Measurements from ENCODE around the gene TANGO2. TPM values are rescaled to one million over a fixed set of nuclear protein-coding genes. Genes with fewer than 3 reads are reported as not detected.
"Not testable (repeated sequence)": the region's sequence is repeated elsewhere in the genome, so short reads cannot be mapped to it uniquely, and the experiment has no call there.

The TANGO2 gene
- total RNA-seq, 1 donor from 2014 or later, result 39.1 TPM

DNA sequence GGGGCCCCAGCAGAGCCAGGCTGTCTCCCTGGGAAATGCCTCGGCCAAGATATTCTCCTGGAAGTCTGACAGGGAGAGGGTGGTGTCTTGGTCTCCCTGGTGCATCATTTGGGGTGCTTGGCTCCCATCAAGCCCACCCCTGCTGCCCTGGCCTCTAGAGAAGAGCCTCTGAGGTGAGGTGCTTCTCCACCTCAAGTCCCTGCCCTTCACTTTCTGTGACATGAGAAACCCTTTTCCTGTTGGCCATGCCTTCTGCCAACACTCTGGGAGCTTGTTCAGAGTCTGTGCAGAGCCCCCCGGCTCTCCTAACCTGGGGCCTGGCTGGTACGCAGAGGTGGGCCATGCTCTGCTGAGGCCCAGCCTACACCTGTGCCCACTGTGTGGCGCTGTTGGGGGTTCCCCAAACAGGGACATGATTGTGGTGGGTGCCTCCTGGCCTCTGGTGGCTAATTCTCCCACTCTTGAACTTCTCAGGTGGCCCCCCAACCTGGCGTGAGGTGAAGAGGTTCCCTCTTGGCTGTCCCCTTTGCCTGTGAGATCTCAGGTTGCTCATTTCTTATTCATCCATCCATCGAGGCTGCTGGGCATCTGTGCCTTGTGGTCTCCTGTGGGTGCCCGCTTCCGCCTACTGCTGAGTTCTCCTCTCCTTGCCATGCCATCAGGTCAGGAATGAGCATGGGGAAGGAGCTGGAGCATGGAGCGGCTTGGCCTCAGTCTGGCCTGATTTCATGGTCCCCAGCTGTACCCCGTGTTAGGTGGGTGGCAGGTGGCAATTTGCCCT lies 40.0 kb downstream of the TANGO2 start:
- intact Hi-C loops (cut with micrococcal nuclease), result no loop called here

DNA sequence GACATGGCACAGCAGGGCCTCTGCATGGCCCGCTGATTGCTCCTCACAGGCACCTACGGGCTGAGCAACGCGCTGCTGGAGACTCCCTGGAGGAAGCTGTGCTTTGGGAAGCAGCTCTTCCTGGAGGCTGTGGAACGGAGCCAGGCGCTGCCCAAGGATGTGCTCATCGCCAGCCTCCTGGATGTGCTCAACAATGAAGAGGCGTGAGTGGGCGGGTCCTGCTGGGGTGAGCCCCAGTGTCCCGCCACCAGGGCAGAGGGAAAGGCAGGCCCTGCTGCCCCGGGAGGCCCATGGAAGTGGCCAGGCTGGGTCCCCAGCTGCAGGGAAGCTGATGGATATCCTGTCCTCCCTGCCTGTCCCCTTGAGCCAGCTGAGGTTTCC lies 40.6 kb downstream of the TANGO2 start:
- intact Hi-C loops (cut with micrococcal nuclease), result no loop called here

DNA sequence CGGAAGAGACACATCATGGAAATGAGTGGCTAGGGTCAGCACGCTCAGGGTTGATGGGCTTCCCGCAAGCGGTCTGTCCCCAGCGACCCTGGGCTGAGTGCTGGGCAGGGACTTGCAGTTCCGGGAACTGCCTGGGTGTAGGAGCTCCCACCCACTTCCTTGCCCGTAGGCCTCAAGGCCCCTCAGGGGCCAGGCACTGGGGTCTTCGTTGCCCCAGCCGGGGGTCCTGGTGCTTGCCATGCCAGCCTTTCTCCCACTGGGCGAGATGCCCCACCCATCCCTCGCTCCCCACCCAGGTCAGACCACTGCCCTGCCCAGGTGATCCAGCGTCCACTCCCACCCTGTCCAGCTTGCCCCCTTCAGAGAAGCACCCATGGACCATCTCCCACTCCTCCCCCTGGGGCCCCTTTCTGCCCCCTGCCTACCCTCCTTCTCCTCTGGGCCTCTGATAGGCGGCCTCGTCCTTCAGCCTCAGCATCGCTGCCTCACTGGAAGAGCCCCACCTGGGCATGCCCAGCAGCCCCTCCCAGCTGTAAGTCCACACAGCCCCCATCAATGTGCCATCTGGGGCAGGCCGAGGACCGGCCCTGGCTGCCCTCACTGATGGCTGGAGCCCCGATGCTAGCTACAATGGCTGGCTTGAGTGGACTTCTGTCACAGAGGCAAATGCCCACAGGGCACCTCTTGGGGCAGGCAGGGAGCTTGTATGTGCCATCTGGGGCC lies 41.3 kb downstream of the TANGO2 start:
- intact Hi-C loops (cut with micrococcal nuclease), result no loop called here

DNA sequence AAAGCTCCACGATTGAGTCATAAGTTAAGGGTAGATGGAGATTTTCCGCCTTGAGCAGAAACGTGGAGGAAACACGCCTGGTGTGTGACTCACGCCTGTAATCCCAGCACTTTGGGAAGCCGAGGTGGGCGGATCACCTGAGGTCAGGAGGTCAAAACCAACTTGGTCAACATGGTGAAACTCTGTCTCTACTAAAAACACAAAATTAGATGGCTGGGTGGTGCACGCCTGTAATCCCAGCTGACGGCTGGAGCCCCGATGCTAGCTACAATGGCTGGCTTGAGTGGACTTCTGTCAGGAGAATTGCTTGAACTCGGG lies 41.8 kb downstream of the TANGO2 start:
- intact Hi-C loops (cut with micrococcal nuclease), result no loop called here

DNA sequence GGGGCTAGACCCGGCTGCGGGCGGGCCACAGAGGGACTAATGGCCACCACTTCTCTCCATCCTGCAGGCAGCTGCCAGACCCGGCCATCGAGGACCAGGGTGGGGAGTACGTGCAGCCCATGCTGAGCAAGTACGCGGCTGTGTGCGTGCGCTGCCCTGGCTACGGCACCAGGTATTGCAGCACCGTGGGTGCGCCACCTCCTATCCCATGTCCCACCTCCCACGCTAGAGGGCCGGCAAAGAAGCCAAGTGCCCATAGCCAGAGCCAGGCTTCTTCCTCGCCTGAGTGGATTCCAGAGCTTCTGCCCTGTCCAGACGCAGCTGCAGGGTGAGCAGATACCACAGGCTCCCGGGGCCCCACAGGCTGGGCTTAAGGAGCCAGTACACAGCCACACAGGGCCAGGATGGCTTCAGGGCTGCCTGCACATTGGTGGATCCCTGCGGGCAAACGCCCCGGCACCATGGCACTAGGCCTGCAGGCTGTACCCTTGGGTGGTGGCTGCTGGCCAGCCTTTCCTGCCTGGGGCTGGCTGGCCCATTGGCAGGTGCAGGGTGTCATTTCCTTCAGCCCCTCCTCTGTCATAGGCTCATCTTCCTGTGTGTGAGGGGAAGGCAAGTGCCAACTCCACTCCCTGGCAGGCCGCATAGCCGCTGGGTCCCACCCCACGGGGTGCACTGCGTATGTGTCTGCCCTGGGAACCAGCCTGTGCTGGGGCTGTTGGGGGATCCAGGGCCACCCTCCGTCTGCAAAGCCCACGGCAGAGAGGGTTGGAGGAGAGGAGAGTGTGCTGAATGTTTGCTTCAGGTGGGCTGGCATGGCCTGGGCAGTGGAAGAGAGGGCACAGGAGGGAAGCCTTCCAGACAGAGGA lies 42.6 kb downstream of the TANGO2 start:
- intact Hi-C loops (cut with micrococcal nuclease), result no loop called here

DNA sequence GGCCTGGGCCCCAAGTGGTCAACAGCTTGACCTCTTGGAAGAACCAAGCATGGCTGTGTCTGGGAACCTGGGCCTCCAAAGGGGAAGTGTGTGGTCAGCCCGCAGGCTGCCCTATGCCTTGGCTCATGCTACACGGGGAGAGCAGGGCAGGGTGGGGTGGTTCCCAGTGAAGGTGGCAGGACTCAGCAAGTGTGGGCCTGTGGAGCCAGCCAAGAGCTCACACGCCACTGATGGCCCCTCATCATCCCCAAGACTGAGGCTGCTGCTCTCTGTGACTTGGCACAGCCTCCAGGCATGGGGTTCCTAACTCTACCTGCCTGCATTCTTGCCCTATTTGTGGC lies 43.2 kb downstream of the TANGO2 start:
- intact Hi-C loops (cut with micrococcal nuclease), result no loop called here

DNA sequence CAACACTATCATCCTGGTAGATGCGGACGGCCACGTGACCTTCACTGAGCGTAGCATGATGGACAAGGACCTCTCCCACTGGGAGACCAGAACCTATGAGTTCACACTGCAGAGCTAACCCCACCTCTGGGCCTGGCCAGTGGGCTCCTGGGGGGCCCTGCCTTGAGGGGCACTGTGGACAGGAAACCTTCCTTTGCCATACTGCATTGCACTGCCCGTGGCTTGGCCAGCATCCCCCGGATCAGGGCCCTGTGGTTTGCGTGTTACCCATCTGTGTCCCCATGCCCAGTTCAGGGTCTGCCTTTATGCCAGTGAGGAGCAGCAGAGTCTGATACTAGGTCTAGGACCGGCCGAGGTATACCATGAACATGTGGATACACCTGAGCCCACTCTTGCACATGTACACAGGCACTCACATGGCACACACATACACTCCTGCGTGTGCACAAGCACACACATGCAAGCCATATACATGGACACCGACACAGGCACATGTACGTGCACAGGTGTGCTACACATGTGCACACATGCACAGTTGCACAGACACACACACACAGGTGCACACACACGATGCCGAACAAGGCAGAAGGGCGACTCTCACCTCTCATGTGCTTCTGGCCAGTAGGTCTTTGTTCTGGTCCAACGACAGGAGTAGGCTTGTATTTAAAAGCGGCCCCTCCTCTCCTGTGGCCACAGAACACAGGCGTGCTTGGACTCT lies 43.8 kb downstream of the TANGO2 start:
- intact Hi-C loops (cut with micrococcal nuclease), result no loop called here

DNA sequence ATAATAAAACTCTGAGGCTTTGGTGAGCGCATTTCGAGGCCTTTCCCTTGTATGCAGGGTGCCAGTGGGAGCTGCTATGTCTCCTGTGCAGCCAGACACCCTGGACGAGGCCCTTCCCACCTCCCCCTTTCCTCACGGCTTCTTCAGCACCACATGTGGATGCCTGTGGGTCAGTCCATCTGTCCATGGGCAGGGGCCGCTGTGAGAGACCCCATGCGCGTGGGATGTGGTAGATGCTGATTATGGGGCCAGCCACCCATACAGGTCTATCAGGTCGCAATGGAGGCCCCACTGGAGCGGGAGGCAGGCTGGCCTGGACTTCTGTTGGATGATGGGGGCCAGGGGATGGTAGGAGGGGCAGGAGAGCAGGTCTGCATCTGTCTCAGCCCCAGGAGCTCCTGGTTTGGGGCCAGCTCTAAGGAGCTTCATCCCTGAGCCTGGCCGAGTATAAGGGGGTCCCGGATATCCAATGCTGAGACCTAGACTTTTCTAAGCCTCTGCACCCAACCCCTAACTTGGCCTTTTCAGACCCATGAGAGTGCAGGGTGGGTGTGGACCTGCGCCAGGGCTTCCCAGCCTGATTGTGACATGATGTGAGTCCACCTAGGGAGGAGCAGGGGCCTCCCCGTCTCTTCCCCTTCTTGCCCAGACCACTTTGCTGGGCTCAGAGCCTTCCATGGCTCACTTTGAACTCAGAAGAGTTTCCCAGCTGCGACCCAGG lies 45.1 kb downstream of the TANGO2 start:
- intact Hi-C loops (cut with micrococcal nuclease), result no loop called here

DNA sequence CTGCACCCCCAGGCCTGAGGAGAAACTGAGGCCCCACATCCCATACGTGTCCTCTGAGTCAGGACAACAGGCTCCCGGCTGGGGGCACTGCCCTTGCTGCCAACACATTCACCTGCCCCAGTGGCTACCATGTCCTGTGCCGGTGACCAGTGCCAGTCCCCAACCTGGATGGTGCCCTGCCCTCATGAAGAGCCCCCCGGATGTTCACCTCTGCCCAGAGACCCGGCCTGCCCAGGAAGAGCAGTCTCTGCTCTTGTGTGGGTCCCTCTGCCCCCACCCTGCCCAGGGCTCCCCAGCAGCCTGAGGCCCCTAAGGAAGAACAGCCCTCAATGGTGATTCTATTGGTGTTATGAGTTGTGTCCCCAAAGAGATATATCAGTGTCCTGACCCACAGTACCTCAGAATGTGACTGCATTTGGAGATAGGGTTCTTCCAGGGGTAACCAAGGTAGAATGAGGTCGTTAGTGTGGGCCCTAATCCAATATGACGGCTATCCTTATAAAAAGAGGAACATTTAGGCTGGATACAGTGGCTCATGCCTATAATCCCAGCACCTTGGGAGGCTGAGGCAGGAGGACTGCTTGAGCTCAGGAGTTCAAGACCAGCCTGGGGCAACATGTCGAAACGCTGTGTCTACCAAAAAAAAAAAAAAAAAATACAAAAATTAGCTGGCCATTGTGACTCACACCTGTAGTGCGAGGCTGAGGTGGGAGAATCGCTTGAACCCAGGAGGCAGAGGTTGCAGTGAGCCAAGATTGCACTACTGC lies 45.9 kb downstream of the TANGO2 start:
- intact Hi-C loops (cut with micrococcal nuclease), result no loop called here

DNA sequence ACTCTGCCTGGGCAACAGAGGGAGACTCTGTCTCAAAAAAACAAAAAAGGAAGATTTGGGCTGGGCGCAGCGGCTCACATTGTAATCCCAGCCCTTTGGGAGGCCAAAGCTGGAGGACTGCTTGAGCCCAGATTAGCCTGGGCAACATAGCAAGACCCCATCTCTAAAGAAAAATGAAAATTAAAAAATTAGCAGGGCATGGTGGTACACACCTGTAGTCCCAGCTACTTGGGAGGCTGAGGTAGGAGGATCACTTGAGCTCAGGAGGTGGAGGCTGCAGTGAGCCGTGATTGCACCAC lies 46.4 kb downstream of the TANGO2 start:
- intact Hi-C loops (cut with micrococcal nuclease), result not testable (repeated sequence)

DNA sequence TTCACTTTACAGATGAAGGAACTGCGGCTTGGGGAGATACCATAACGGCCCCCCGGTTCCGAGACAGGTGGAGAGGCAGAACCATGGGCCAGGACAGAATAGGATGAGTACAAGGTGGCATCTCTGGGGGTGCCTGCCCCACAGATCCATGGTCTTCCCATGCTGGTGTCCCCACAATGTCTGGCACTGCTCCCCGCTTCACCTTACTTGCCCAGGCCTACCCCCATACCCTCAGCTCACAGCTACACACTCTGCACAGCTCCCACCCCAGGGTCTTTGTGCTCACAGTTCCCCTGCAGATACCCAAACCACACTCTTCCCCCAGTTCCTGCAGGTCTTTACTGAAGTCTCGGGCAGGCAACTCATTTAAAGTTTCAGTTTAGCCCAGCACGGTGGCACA lies 47.7 kb downstream of the TANGO2 start:
- intact Hi-C loops (cut with micrococcal nuclease), result no loop called here

DNA sequence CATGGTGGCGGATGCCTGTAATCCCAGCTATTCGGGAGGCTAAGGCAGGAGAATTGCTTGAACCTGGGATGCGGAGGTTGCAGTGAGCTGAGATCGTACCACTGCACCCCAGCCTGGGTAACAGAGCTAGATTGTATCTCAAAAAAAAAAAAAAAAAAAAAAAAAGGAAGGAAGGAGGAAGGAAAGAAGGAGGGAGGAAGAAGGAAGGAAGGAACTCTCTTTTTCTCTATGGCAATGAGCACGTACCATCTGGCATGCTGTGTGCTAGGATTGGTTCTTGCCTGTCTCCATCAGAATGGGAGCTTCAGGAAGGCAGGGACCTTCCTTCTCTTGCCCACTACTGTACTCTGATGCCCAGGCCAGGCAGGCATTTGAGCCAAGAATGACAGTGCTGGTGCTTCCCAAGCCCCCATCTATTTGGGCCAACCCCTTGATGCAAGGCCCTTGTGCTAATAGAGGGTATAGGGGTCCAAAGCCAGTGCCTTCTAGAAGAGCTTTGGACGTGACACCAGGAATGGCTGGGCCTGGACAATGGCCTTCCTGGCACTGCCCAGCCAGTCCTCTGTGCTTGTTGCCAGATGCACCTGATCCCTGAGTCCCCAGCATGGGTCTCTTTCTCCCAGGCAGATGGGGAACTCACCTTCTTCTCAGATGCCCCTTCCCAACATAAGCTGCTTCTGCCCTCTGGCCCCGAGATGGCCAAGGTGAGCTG lies 48.6 kb downstream of the TANGO2 start:
- intact Hi-C loops (cut with micrococcal nuclease), result no loop called here

DNA sequence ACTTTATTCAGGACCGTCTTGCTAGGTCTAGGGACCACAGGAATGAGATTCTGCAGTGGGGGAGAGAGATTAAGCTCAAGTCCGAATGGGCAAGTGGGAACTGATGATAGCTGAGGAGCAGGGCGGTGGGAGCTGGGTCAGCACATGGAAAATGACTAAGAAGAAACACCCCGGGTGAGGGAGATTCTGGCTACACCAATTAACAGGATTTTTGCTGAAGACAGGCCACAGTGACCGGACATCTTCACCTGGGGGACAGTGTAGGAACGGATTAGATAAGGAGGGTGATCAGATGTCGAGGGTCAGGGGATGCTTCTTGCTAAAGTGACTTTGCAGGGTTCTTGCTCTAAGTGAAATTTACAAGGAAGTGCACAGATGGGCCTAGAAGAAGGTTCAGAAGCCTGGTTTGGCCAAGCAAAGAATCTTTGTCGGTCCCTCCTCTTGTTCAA lies 50.6 kb downstream of the TANGO2 start:
- intact Hi-C loops (cut with micrococcal nuclease), result no loop called here

DNA sequence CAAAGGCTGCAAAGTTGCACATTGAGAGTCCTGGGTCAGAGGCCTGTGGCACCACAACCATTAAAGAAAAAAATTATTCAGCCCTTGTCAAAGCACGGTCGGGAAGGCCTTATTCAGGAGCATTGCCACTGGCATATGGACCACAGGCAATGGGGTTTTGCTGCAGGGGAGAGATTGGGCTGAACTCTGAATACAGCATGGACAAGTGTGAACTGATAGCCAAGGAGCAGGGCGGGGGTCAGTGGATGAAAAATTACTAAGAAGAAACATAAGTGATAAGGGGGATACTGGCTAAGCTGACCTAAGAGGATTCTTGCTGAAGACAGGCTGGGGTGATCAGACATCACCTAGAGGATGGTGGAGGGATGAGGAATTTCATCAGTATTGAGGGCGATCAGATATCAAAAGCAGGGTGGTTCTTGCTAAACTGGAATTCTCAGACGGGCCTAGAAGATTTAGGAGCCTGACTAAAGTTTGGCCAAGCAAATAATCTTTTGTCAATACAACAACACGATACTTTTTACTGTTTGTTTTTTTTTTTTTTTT lies 55.8 kb downstream of the TANGO2 start:
- intact Hi-C loops (cut with micrococcal nuclease), result no loop called here

DNA sequence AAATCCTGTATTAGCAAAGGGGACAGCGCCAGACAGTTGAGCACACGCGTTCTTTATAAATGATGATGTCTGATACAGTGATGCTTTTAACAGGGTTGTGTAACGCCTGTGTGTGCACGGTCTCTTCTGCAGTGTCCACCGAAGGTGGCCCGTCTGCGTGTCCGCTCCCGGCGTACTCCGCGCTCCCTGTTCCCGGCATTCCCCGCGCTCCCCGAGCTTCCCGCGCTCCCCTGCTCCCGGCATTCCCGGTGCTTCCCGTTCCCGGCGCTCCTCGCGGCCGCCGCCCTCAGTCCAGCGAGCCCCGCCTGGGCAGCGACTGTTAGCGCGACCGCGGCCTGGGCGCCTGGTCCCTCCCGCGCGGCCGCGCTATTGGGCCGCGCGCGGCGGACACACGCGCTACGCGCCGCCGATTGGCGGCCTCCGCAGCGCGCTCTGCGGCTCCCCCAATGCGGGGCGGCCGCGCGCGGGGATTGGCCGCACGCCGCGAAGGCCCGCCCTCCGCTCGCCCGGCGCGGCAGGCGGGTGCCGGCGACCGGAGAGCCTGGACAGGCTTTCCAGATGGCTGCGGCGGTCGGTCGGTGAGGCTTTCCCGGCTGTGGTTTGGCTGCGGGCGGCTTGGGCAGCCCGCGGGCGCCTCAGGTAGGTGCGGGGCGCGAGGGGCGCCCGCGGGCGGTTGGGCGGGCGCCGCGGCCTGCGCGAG lies 59.0 kb downstream of the TANGO2 start, which contains the start of gene DGCR8:
DGCR8 (plus strand) TSS at position 497 of the 700 bp plus-strand sequence. CDS start 5,723 bp downstream, outside the sequence.
- intact Hi-C loops (cut with micrococcal nuclease), result loop anchor here (1.0 to 5.0 kb wide), 2 partner anchors 37 to 58 kb away; partner anchors contain the start of genes TANGO2 and TRMT2A

DNA sequence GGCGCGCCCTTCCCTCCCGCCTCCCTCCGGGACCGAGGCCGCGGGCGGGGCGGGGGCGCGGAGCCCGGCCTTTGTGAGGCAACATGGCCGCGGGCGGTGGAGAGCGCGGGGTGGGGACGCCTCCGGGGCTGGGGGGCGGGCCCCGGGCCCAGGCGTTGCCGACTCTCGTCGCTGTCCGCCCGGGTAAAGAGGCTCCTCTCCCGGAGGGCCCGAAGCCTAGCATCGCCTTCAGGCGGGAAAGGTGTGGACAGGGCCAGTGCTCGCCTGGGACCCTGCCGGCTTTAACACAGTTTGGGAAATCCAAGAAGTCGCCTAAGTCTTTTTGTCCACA lies 59.5 kb downstream of the TANGO2 start:
- intact Hi-C loops (cut with micrococcal nuclease), result loop anchor here (1.0 to 5.0 kb wide), 2 partner anchors 37 to 58 kb away; partner anchors contain the start of genes TANGO2 and TRMT2A

DNA sequence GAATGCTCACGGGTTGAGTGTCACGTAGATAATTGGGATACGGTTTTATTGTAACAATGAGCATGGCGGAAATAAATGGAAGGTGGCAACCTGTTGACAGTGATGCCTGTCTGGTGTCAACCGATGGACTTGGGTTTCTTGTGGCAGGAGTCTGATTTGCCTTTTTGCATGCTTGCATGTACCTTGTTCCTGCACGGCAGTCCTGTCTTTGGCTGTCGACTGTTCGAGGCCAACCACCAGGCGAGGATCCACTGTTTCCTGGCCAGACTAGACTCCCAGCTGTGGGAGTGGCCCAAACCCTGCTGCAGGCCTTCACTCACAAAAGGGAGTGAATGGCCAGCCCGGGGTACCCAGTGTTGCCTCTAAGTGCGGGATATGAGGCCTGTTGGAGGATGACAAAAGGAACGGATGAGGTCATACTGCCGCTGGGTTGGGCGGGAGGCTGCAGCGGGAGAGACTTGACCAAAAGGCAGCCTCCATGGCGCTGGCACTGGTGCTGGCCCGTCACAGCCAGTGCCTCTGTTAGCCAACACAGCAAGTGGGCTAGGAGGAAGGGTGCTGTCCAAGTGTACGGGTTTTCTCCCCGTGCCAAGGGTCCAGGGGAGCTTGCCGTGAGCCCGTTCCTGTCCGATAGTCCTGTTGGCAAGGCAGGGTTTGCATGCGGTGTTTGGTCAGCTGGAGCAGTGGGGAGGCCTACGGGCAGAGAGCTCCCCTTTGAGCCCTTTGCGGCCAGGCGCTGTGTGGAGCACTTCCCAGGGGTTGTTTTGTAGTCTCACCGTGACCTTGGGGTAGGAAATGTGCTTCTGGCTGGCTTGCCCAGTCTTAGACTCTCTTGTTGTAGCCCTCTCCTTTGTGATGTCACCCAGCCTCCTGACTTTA lies 60.1 kb downstream of the TANGO2 start:
- intact Hi-C loops (cut with micrococcal nuclease), result loop anchor here (1.0 to 5.0 kb wide), 2 partner anchors 36 to 59 kb away; partner anchors contain the start of genes TANGO2 and TRMT2A

Data from T-helper 2 cell treated with Interferon-gamma antibody and Interleukin-4, amounts not matched to agents 100 ng/mL and 5 ng/mL, for 36 hours (primary cell).